Endothelial cell (in vitro differentiated cells): ENCODE data around the gene CRACDL. TPM values are rescaled to one million over a fixed set of nuclear protein-coding genes. Genes with fewer than 3 reads are reported as not detected.
"Not testable (repeated sequence)": the region's sequence is repeated elsewhere in the genome, so short reads cannot be mapped to it uniquely, and the experiment has no call there.

Source experiments
- DNase-seq: peaks from one replicate; pipeline ENCODE4 v3.0.0; 2021; ENCODE audit warnings: low spot score
- H3K27ac Mint-ChIP-seq: one replicate; pipeline ENCODE4 v1.8.0; 2021; ENCODE audit warnings: mixed read lengths, inconsistent platforms; ENCODE audit not compliant: unreplicated experiment
- H3K27me3 Mint-ChIP-seq: one replicate; pipeline ENCODE4 v1.8.0; 2021; ENCODE audit warnings: mild to moderate bottlenecking, moderate library complexity, mixed read lengths, inconsistent platforms; ENCODE audit not compliant: unreplicated experiment
- H3K36me3 Mint-ChIP-seq: one replicate; pipeline ENCODE4 v1.8.0; 2021; ENCODE audit warnings: mild to moderate bottlenecking, low read depth, mixed read lengths, inconsistent platforms; ENCODE audit not compliant: unreplicated experiment
- H3K4me1 Mint-ChIP-seq: one replicate; pipeline ENCODE4 v1.8.0; 2021; ENCODE audit warnings: mild to moderate bottlenecking, mixed read lengths, inconsistent platforms; ENCODE audit not compliant: unreplicated experiment
- H3K4me3 Mint-ChIP-seq: one replicate; pipeline ENCODE4 v1.8.0; 2021; ENCODE audit warnings: mild to moderate bottlenecking, mixed read lengths, inconsistent platforms; ENCODE audit not compliant: unreplicated experiment
- H3K9me3 Mint-ChIP-seq: one replicate; pipeline ENCODE4 v1.8.0; 2021; ENCODE audit warnings: mixed read lengths, inconsistent platforms; ENCODE audit not compliant: unreplicated experiment
- CTCF ChIP-seq: fragments of 200-600 bp; sonication (generic); IDR thresholded peaks from one replicate; pipeline ENCODE4 v1.5.0; 2021; ENCODE audit warnings: antibody characterized with exemption; ENCODE audit not compliant: unreplicated experiment
- total RNA-seq: library from RNA; stranded (reverse); fragmentation: NEBNext Ultra II Directional; extraction: Animal tissue kit (Norgen Biotek cat#: 25700); gene quantifications from one replicate; pipeline ENCODE4 v1.2.1, GENCODE V29; 2021; ENCODE audit not compliant: unreplicated experiment

The CRACDL gene
- total RNA-seq, 1 donor from 2014 or later = 3.3 TPM

GRCh38 chr2:98901291-98901690 lies 34.7 kb downstream of the CRACDL start:
- no peaks in the 10 kb centered on the region for H3K36me3 Mint-ChIP-seq
- DNase-seq = no peak
- no peaks in the 10 kb centered on the region for H3K9me3 Mint-ChIP-seq
- no peak overlapping the region for H3K27ac Mint-ChIP-seq
- H3K4me3 Mint-ChIP-seq = no peak overlapping the region
- no peak for TF ChIP-seq CTCF
- H3K4me1 Mint-ChIP-seq = peaks cover 10% of the 10 kb centered on the region
- H3K27me3 Mint-ChIP-seq = peaks cover 6% of the 10 kb centered on the region

GRCh38 chr2:98900721-98901120 lies 35.3 kb downstream of the CRACDL start:
- Mint-ChIP-seq H3K4me3 (no peak overlapping the region), H3K9me3 (no peaks in the 10 kb centered on the region), H3K27ac (no peak overlapping the region), H3K27me3 (peaks cover 6% of the 10 kb centered on the region), H3K36me3 (no peaks in the 10 kb centered on the region), H3K4me1 (peaks cover 10% of the 10 kb centered on the region)
- no peak for TF ChIP-seq CTCF
- no peak for DNase-seq

- not testable (repeated sequence) for H3K27ac Mint-ChIP-seq, H3K4me3 Mint-ChIP-seq, H3K4me1 Mint-ChIP-seq, H3K27me3 Mint-ChIP-seq, H3K36me3 Mint-ChIP-seq, H3K9me3 Mint-ChIP-seq, DNase-seq
Observed at GRCh38 chr2:98899703-98900078, 36.3 kb downstream of the CRACDL start.

- TF ChIP-seq CTCF = no peak
- H3K27ac Mint-ChIP-seq = no peak overlapping the region
- peaks cover 4% of the 10 kb centered on the region for H3K27me3 Mint-ChIP-seq
- H3K9me3 Mint-ChIP-seq = no peaks in the 10 kb centered on the region
- peaks cover 6% of the 10 kb centered on the region for H3K4me1 Mint-ChIP-seq
- no peaks in the 10 kb centered on the region for H3K36me3 Mint-ChIP-seq
- no peak for DNase-seq
- no peak overlapping the region for H3K4me3 Mint-ChIP-seq
Observed at GRCh38 chr2:98899041-98899702, 36.9 kb downstream of the CRACDL start.

DNA sequence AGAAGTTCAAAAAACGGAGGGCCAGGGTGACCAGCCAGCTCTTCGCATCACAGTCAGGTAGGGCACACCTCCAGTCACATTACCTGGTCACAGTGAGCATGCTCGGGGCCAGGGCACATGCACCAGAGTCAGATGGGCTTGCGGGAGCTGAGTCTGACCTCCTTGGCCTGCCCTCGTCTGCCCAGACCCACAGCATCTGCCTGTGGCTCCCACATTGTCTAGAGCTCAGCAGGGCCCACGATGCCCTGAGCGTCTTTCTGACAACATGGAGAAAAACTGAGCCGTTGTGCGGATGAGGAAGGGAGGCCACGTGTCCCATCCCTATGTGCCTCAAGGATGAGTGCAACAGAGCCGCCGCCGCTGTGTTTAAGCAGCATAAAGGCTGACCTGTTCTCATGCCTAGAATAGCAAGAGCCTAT lies 37.6 kb downstream of the CRACDL start:
- no peak for DNase-seq
- Mint-ChIP-seq H3K4me3 (no peak overlapping the region), H3K27me3 (peaks cover 4% of the 10 kb centered on the region), H3K9me3 (no peaks in the 10 kb centered on the region), H3K36me3 (no peaks in the 10 kb centered on the region), H3K4me1 (no peaks in the 10 kb centered on the region), H3K27ac (no peak overlapping the region)
- TF ChIP-seq CTCF = no peak
